Left forelimb (tissue), 1 donor: ENCODE results near the gene IGIP.

Experiments
- DNase-seq: peaks from one replicate; pipeline ENCODE4 v3.0.0-alpha.2; 2018; ENCODE audit warnings: low spot score

The IGIP gene

DNA sequence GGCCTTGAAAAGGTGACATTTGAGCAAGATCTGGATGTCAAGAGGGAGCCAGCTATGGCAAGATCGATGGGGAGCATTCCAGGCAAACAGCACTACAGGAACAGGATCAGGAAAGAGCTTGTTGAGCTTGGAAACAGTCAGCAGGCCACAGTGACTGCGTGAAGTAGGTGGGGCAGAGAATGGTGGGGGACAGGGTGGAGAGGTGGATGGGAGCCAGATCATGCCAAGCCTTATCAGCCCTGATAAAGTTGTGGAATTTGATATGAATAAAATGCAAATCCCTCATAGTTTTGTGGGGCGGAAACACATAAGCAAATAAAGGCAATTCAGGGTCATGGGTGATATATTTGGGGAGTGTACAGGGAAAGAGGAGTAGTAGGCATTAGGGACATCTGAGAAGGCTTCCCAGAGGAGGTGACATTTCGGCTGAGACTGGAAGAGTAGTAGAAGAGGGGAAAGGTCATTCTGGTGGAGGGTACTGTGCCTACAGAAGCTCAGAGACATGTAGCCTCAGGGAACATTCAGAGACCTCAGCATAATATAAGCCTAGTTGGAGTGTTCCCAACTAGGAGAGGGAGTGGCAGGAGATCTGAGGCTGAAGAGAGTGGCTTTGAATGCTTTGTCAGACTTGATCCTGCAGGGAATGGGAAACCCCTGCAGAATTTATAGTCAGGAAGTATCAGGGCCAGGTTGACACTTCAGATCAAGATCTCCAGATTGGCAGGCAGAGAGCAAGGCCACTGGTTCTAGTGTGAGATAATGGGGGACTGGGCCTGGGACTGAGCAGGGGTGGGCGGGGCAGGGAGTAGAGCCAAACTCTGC is 39.6 kb downstream of the IGIP start:
- DNase-seq, result no peak

DNA sequence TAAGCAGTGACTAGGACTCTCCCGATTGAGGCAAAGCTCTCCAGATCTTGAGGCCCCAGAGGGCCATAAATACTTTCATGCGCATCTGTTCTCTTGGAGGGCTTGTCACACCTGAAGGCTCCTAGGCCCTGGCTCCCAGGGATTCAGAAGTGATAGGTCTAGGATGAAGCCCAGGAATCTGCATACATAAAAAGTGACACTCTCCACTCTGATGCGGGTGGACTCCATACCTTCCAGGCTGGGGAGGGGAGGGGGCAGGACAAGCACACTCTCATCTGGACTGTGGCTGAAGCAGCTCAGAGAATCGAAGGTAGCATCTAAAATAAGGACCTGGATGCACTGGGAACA is 40.2 kb downstream of the IGIP start:
- DNase-seq, result no peak

DNA sequence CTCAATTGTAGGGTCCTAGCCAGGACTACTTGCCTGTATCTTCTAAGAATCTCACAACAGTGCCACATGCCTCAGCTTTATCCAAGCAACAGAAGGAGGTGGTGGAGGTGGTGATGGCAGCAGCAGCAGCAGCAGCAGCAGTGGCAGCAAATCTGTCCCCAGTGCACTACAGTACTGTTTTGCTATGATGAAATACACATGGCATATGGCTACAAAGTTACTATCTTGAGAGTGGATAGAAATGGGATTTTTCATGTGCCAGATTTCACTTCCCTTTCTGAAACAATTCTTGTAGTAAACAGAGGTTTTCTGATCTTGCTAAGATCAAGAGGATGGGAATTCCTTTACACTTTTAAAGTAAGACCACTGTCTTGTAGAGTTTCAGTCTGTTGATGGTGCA is 41.2 kb downstream of the IGIP start:
- no peak for DNase-seq

DNA sequence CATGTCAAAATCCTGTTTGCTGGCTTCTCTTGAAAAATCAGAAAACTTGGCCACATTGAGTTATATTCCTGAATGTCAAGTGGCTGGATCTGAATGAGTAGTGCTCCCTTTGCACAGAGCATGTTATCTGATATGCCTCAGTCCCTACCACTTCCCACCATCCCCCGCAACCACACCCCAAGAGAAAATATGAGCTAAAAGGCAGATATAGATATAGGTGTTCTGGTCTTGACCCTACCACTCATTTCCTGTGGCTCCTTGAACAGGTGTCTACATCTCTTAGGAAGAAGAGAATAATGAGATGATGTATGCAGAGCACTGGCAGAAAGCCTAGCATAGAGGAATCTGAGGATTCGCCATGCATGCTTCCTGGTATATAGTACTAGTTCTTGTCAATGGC is 42.6 kb downstream of the IGIP start:
- DNase-seq, result no peak

DNA sequence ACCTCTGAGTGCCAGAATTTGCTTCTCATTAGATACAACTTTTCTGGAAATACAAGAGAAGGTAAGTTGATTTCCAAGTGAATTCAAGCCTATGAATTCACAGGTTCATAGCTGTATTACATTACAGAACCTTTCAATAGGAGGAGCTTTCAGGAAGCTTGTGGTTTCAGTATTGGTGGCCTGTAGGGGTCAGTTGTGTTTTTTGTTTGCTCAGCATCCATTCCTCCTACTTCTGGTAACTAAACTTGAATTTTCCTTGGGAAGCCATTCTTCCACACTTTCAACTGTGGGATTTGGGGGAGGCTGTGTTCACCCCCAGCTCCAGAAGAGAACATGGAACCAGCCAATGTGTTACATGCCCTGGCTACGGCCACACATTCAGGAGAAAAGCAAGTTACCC is 43.7 kb downstream of the IGIP start:
- no peak for DNase-seq

DNA sequence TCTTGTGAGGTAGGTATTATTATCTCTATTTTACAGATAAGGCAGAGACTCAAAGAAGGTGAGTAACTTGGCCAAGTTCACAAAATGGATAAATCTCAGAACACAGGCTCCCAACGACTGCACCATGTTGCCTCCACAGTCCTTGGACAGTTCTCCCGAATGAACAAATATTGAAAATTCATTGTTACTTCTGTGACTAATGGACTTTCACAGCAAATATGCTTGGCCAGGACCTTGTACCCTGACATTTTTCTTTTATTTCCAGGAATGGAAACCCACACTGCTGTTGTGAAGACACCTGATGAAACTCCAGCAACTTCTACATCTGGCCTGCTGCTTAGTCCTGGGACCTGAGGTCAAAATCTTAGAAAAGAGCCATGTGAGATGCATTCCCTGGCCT is 46.7 kb downstream of the IGIP start:
- no peak for DNase-seq

DNA sequence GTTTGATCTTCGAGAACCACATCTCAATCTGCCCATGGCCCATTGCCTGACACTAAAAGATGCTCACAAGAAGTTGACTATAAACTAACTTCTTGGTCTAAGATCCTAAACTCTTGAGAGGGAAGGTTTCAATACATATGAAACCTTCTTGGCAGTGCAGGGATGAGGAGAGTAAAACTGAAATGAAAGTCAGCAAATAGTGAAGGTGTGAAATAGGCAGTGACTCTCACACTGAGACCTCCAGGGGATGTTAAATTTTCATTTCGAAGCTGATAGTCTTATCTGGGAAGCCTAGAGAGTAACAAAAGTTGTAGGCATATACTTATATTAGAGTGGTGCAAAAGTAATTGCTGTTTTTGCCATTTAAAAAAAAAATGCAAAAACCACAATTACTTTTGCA is 48.3 kb downstream of the IGIP start:
- no peak for DNase-seq

DNA sequence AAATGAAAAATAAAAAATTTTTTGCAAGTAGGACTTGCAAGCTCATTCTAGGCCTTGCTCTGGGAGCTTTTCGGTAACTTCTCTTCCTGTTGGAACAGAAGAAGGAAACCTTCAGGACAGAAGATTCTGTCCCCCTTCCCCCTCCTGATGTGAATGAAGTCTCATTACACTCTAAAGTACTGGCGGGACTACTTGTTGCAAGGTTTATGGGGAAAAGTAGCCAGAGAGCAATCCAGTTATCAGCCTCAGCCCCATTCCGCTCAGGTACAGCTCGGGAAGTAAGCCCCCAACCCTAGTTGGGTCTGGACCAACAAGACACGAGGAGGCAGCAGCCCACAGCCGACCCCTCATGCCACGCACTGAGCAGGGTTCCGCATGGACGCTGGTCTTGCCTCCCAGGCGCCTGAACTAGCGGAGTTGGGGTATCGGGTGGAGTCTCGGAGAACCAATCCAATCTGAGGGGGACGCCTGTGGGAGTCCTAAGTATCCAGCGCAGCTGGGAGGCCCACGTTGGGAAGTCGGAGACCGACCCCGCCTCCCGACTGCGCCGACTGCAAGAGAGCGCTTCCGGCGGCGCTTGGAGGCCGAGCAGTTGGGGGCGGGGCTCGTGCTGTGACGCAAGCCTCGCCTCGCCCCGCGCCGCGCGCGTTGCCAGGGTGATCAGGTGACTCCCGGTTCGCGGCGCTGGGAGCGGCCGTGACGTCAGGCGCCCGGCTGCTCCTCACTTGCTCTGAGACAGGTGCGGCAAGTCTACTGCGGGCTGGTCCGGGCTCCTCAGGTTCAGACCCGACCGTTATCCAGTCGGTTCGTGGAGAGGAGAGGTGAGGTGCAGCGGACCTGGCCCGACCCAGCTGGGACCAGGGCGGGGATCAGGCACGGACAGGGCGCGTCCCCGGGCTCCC is 49.0 kb downstream of the IGIP start, which contains the start of gene CYSTM1:
Gene CYSTM1 (plus strand): TSS at position 724 of the 902 bp plus-strand sequence. CDS start 19,278 bp downstream, outside the sequence.
- DNase-seq, result peak; percentile 97

DNA sequence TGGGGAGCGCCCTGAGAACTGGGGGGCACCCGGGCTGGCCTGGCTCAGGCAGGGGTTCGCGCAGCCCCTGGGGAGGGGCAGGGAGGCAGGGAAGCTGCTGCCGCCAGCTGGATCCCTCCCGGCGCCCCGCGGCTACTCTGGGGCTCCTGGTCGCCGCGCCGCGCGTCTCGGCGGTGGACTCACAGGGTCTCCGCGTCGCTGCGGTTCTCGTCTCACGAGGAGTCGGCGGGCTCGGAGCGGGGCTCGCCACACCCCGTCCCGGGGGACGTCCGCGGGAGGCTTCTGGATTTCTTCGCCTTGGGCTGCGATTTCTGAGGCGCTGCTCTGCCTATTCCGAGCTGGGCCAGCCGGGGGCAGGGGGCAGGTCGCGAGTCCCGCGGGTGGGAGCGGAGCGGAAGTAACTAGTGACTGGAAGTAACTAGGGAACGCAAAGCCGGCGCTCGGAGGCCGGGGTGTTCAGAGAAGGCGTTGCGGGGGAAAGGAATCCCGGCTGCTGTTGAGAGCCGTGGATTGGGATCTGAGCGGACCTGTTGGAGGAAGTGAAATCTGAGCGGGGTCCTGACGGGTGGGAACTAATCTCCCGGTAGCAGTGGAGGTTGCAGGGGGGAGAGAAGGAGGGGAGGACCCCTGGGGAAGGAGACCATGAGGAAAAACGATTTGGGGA is 49.8 kb downstream of the IGIP start:
- DNase-seq, result peak; percentile 84

DNA sequence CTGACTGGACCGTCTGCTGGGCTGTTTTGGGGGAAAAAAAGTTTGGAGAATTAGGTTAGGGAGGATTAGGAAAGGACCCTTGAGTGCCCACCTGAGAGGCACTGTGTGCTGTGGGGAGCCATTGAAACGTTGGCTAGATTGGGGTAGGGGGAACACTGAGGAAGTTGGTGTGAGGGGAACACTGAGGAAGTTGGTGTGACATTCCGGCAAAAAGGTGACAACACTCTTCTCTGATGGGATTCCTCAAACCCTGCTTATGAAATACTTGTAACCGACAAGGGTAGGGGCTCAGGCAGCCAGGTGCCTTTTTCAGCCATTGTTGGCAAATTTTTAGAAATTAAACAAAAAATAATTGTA is 50.3 kb downstream of the IGIP start:
- no peak for DNase-seq

DNA sequence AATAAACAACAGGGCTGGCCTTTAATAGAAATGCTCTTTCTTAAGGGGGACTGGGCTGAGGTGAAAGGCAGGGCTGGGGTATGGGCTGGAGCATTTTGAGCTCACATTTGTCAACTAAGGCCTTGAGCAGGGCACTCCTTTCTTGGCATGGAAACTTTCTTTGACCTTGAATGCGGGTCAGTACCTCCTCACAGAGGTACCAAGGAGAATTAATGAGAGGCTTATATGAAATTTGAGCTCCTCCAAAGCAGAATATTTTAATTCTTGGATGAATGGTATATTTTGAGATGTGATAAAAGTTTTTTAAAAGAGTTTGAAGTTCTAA is 52.3 kb downstream of the IGIP start:
- DNase-seq, result no peak

DNA sequence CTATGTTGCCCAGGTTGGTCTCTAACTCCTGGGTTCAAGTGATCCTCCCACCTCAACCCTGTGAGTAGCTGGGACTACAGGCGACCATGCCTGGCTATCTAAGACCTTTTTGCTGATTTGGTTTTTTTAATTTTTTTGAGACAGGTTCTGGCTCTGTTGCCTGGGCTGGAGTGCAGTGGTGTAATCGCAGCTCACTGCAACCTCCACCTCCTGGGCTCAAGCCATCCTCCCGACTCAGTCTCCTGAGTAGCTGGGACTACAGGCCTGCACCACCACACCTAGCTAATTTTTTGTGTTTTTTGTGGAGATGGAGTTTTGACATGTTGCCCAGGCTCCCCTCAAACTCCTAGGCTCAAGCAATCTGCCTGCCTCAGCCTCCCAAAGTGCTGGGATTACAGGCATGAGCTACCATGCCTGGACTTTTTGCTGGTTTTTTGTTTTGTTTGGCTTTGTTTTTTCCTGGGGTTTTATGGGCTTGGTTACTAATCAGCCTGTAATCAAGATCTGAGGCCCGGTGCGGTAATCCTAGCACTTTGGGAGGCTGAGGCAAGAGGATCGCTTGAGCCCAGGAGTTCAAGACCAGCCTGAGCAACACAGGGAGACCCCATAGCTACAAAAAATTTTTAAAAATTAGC is 52.9 kb downstream of the IGIP start:
- no peak for DNase-seq
